GM18867 (cell line): ENCODE measurements around the gene KCTD4.

Experiments used
- ATAC-seq: cut with Tn5 transposase; IDR thresholded peaks from one replicate; pipeline ENCODE4 v1.9.1; 2021; ENCODE audit warnings: mild to moderate bottlenecking, moderate library complexity; ENCODE audit not compliant: unreplicated experiment

Gene KCTD4

GRCh38 chr13:45178349-45179162 lies 22.3 kb downstream of the KCTD4 start:
- no peak for ATAC-seq

- ATAC-seq, result no peak
Observed at GRCh38 chr13:45174478-45174877, 26.4 kb downstream of the KCTD4 start.

GRCh38 chr13:45168555-45168930 lies 32.3 kb downstream of the KCTD4 start:
- ATAC-seq, result no peak

- no peak for ATAC-seq
Observed at GRCh38 chr13:45167611-45168554, 33.0 kb downstream of the KCTD4 start.

DNA sequence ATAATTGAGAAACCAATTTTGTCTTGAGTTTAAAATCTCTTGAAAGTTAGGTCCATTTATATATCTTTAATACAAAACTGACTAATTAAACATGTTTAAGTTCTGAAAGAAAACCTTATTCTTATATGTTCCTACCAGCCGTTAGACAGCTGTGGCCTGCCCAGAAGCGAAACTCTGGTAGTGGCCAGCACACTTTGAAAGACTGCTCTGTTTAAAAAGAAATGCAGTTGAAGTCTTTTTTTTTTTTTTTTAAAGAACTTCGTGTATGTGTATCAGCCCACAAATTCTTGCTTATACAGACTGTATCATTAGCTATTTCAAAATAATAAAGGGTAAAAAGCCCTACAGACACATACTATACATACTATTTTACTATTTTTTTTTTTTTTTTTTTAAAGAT lies 34.0 kb downstream of the KCTD4 start:
- no peak for ATAC-seq

- ATAC-seq, result no peak
Observed at GRCh38 chr13:45162821-45163220, 38.0 kb downstream of the KCTD4 start.

DNA sequence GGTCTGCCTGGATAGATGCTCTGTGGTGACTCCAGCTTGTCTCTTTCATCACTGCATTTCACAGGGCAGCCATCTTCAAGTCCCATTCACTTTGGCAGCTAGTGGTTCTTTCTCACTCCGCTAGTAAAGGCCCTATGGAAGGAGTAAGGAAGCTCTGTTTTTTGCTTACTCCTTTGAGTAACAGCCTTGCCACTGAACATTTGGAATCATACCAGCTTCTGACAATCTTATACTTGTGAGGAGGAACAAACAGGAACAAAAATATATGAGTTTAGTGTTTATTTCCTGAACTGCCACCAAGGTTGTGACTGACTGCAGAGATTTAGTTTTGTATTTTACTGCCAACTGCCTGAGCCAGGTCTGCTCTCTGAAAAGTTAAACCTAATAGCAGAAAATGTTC lies 38.7 kb downstream of the KCTD4 start:
- ATAC-seq, result no peak

- ATAC-seq, result peak; percentile 91
Observed at GRCh38 chr13:45156565-45157361, 44.1 kb downstream of the KCTD4 start.

- no peak for ATAC-seq
Observed at GRCh38 chr13:45149964-45150363, 50.9 kb downstream of the KCTD4 start.

DNA sequence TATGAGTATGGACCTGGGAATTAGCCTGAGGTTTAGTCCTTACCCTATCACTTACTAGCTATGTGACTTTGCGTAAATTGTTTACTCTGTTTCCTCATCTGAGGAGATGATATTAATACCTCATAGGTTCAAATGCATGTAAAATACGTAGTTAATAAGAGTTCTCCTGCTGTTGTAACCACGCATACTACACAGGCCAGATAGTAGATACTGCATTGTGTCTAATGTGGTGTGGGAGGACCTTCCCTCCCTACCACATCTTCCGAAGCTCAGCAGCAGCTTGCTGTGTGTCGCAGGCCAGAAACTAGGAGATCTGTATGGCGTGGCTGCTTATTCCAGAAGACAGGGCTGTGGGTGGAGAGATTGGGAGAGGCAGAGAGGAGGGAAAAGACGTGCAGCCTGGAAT lies 57.5 kb downstream of the KCTD4 start:
- no peak for ATAC-seq
